Measurements from ENCODE around the gene FBXL7.

- no peak for TF ChIP-seq CTCF (IDR thresholded peaks at IDR 0.05; ENCODE audit: low read depth, low read length)
- no peak for TF ChIP-seq EZH2phosphoT487 (IDR thresholded peaks at IDR 0.05; ENCODE audit: low read depth)
Observed at GRCh38 chr5:15711892-15712291, 211.9 kb downstream of the FBXL7 start.

Measured in OCI-LY3 (cell line).